ENCODE data around the gene ARHGAP4. TPM values are rescaled to one million over a fixed set of nuclear protein-coding genes. Genes with fewer than 3 reads are reported as not detected.

ARHGAP4 gene
- 0.80 to 2.0 TPM (median 1.2 TPM) in 5 replicates for total RNA-seq (2022; extraction: Qiagen RNA extraction; ENCODE audit: low read depth)

GRCh38 chrX:153925739-153926551, at the start of gene ARHGAP4:
Gene ARHGAP4, minus strand, starts transcription at chrX:153926264. Its CDS starts 62 bp downstream, at chrX:153926202.

GRCh38 chrX:153972368-153973126, 46.5 kb upstream of the ARHGAP4 start, which contains the start of gene TMEM187:
Gene TMEM187, plus strand, starts transcription at chrX:153972754. Its CDS starts 9,309 bp downstream, at chrX:153982063.

GRCh38 chrX:153971450-153972367, 45.6 kb upstream of the ARHGAP4 start, which contains the start of gene HCFC1:
Gene HCFC1, minus strand, starts transcription at chrX:153971818. Its CDS starts 978 bp downstream, at chrX:153970840.

GRCh38 chrX:153944140-153944799, 18.2 kb upstream of the ARHGAP4 start, which contains the start of gene RENBP:
Gene RENBP, minus strand, starts transcription at chrX:153944643. Its CDS starts 33 bp downstream, at chrX:153944610.

GRCh38 chrX:153934762-153935325, 8.8 kb upstream of the ARHGAP4 start, which contains the start of gene NAA10:
Gene NAA10, minus strand, starts transcription at chrX:153935037. Its CDS starts 133 bp downstream, at chrX:153934904.

GRCh38 chrX:153903991-153904957, 21.8 kb downstream of the ARHGAP4 start, which contains the start of gene AVPR2:
Gene AVPR2, plus strand, starts transcription at chrX:153904673. Its CDS starts 473 bp downstream, at chrX:153905146.

GRCh38 chrX:153885968-153886903, 39.8 kb downstream of the ARHGAP4 start, which contains the start of gene L1CAM:
Gene L1CAM, minus strand, starts transcription at chrX:153886173. Its CDS starts 10,337 bp downstream, at chrX:153875836.

Other genes with a start within 250 kb of the ARHGAP4 start
- 11.3 to 13.3 TPM (median 11.9 TPM) in 5 replicates for gene SLC6A8, start 238.3 kb downstream of the ARHGAP4 start, total RNA-seq (2022; extraction: Qiagen RNA extraction; ENCODE audit: low read depth)
- 350 to 420 TPM (median 366 TPM) in 5 replicates for gene BCAP31, start 201.9 kb downstream of the ARHGAP4 start, total RNA-seq (2022; extraction: Qiagen RNA extraction; ENCODE audit: low read depth)
- 2.3 to 4.7 TPM (median 3.6 TPM) in 5 replicates for gene ABCD1, start 201.4 kb downstream of the ARHGAP4 start, total RNA-seq (2022; extraction: Qiagen RNA extraction; ENCODE audit: low read depth)
- gene PLXNB3, start 162.0 kb downstream of the ARHGAP4 start, total RNA-seq (2022; extraction: Qiagen RNA extraction; ENCODE audit: low read depth): 2.4 to 4.3 TPM (median 3.6 TPM) in 5 replicates
- not detected in 5 replicates for gene SRPK3, start 145.2 kb downstream of the ARHGAP4 start, total RNA-seq (2022; extraction: Qiagen RNA extraction; ENCODE audit: low read depth)
- gene IDH3G, start 131.9 kb downstream of the ARHGAP4 start, total RNA-seq (2022; extraction: Qiagen RNA extraction; ENCODE audit: low read depth): 58.5 to 62.8 TPM (median 59.4 TPM) in 5 replicates
- gene SSR4, start 131.6 kb downstream of the ARHGAP4 start, total RNA-seq (2022; extraction: Qiagen RNA extraction; ENCODE audit: low read depth): 399 to 451 TPM (median 405 TPM) in 5 replicates
- 2.2 to 4.1 TPM (median 3.4 TPM) in 5 replicates for gene PDZD4, start 95.7 kb downstream of the ARHGAP4 start, total RNA-seq (2022; extraction: Qiagen RNA extraction; ENCODE audit: low read depth)
- gene L1CAM, start 40.1 kb downstream of the ARHGAP4 start, total RNA-seq (2022; extraction: Qiagen RNA extraction; ENCODE audit: low read depth): 16.7 to 20.3 TPM (median 17.5 TPM) in 5 replicates
- gene AVPR2, start 21.6 kb downstream of the ARHGAP4 start, total RNA-seq (2022; extraction: Qiagen RNA extraction; ENCODE audit: low read depth): not detected in 5 replicates
- gene NAA10, start 8.8 kb upstream of the ARHGAP4 start, total RNA-seq (2022; extraction: Qiagen RNA extraction; ENCODE audit: low read depth): 194 to 251 TPM (median 220 TPM) in 5 replicates
- 0.09 to 0.29 TPM (median 0.14 TPM) in 4 of 5 replicates, not detected in the other for gene RENBP, start 18.4 kb upstream of the ARHGAP4 start, total RNA-seq (2022; extraction: Qiagen RNA extraction; ENCODE audit: low read depth)
- gene HCFC1, start 45.6 kb upstream of the ARHGAP4 start, total RNA-seq (2022; extraction: Qiagen RNA extraction; ENCODE audit: low read depth): 32.7 to 37.9 TPM (median 37.7 TPM) in 5 replicates
- gene TMEM187, start 46.5 kb upstream of the ARHGAP4 start, total RNA-seq (2022; extraction: Qiagen RNA extraction; ENCODE audit: low read depth): 4.8 to 7.7 TPM (median 6.3 TPM) in 5 replicates
- 196 to 229 TPM (median 217 TPM) in 5 replicates for gene IRAK1, start 93.6 kb upstream of the ARHGAP4 start, total RNA-seq (2022; extraction: Qiagen RNA extraction; ENCODE audit: low read depth)
- 17.6 to 22.6 TPM (median 18.4 TPM) in 5 replicates for gene MECP2, start 171.5 kb upstream of the ARHGAP4 start, total RNA-seq (2022; extraction: Qiagen RNA extraction; ENCODE audit: low read depth)
- not detected in 5 replicates for gene OPN1LW, start 218.0 kb upstream of the ARHGAP4 start, total RNA-seq (2022; extraction: Qiagen RNA extraction; ENCODE audit: low read depth)

Data from A549 treated with GW870086 at 1 μM for 4 hours (cell line).